Uterus (tissue), 2 donors: ENCODE data around the gene SEMA6B.
"Not testable (repeated sequence)": the region's sequence is repeated elsewhere in the genome, so short reads cannot be mapped to it uniquely, and the experiment has no call there.

Source experiments
- CTCF ChIP-seq, 4 experiments: fragments of 200-600 bp in 2 of 4; fragments of 450-650 bp in 2 of 4; sonication (generic) in 2 of 4; IDR thresholded peaks; one replicate each; pipeline ENCODE4 v1.5.1; 2016 to 2019; ENCODE audit warnings: antibody characterized with exemption in 4 of 4, mild to moderate bottlenecking in 2 of 4, moderate library complexity in 1 of 4
- POLR2A ChIP-seq, 2 donors: fragments of 450-650 bp; IDR thresholded peaks; one replicate each; pipeline ENCODE4 v1.6.1; 2016; ENCODE audit warnings: antibody characterized with exemption in 2 of 2, mild to moderate bottlenecking in 1 of 2, moderate library complexity in 1 of 2

GRCh38 chr19:4562085-4562484 is 2.6 kb upstream of the SEMA6B start:
- TF ChIP-seq POLR2A, CTCF (IDR thresholded peaks at IDR 0.05): not testable (repeated sequence)
